ENCODE results near the gene PRIM1. TPM values are rescaled to one million over a fixed set of nuclear protein-coding genes. Genes with fewer than 3 reads are reported as not detected.

PRIM1 gene
- total and polyA plus RNA-seq, 2 of the 13 experiments (the other 11 are each of a cell fraction or from before 2014, with no cell fraction given) = 30.0 to 47.3 TPM

DNA sequence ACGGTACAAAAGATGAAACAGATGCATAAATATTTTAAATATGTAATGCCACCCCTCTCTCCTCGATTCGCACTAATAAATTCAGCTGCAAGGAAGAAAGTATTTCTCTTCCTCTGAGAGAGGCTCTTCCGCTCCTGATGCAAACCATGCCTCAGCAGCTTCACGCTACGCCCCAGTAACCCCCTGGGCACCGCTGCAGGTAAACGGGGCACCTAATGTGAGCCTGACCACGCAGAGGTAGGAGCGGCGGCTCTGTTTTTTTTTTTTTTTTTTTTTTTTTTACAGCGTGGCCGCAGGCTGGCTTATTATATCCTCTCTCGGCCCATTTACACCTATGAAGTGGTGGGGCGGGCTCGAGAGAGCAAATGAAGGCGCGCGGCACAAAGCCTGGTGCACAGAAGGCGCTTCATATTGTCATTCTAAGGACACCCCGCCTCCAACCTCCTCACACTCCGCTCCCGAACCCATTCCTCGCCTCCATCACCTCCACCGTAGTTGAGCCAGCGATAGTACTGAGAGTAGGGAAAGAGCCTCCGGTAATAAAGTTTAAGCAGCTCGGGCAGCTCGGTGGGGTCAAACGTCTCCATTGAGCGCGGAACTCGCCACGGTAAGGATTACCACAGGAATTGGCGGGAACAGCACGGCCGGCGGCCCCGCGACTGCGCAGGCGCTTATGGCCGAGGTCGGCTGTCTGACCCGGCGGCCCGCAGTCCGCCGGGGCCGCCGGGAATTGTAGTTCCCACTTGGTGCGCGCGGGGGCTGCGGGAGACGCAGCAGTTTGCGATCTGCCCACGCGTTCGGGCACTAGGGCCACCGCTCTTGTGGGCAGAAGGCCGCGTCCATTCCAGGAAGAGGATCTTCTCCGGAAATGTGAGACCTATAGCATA lies at the start of gene PRIM1 (continued):
- TF ChIP-seq JARID2 (CRISPR knock-in tag; IDR thresholded peaks at IDR 0.05; ENCODE audit: insufficient replicate concordance) (peak; percentile 50), ZNF776 (CRISPR knock-in tag; IDR thresholded peaks at IDR 0.05) (no peak; the same call in 1 of the 2 replicates), ZNF629 (CRISPR knock-in tag; conservative IDR thresholded peaks at IDR 0.05) (no peak), MAFG (CRISPR knock-in tag; IDR thresholded peaks at IDR 0.05) (no peak), SMAD9 (CRISPR knock-in tag; IDR thresholded peaks at IDR 0.05) (no peak), MAFF (IDR thresholded peaks at IDR 0.05; ENCODE audit: low read depth, low read length) (no peak), ZZZ3 (CRISPR knock-in tag; IDR thresholded peaks at IDR 0.05; ENCODE audit: borderline replicate concordance) (no peak), ZNF235 (CRISPR knock-in tag; IDR thresholded peaks at IDR 0.05; ENCODE audit: borderline replicate concordance) (no peak), ZBTB21 (CRISPR knock-in tag; IDR thresholded peaks at IDR 0.05) (no peak), PPARG (CRISPR knock-in tag; conservative IDR thresholded peaks at IDR 0.05) (no peak), ZNF136 (CRISPR knock-in tag; IDR thresholded peaks at IDR 0.05; ENCODE audit: low read depth) (no peak), ZNF792 (CRISPR knock-in tag; IDR thresholded peaks at IDR 0.05) (0 out of 2 replicates have a peak, but pooled peaks have one; percentile 27)
- TF ChIP-seq, protein P1, sequence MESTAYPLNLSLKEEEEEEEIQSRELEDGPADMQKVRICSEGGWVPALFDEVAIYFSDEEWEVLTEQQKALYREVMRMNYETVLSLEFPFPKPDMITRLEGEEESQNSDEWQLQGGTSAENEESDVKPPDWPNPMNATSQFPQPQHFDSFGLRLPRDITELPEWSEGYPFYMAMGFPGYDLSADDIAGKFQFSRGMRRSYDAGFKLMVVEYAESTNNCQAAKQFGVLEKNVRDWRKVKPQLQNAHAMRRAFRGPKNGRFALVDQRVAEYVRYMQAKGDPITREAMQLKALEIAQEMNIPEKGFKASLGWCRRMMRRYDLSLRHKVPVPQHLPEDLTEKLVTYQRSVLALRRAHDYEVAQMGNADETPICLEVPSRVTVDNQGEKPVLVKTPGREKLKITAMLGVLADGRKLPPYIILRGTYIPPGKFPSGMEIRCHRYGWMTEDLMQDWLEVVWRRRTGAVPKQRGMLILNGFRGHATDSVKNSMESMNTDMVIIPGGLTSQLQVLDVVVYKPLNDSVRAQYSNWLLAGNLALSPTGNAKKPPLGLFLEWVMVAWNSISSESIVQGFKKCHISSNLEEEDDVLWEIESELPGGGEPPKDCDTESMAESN (CRISPR knock-in tag; conservative IDR thresholded peaks at IDR 0.05) = peak; percentile 69; the same call in 1 of the 2 replicates
- TF ChIP-seq, protein P2, sequence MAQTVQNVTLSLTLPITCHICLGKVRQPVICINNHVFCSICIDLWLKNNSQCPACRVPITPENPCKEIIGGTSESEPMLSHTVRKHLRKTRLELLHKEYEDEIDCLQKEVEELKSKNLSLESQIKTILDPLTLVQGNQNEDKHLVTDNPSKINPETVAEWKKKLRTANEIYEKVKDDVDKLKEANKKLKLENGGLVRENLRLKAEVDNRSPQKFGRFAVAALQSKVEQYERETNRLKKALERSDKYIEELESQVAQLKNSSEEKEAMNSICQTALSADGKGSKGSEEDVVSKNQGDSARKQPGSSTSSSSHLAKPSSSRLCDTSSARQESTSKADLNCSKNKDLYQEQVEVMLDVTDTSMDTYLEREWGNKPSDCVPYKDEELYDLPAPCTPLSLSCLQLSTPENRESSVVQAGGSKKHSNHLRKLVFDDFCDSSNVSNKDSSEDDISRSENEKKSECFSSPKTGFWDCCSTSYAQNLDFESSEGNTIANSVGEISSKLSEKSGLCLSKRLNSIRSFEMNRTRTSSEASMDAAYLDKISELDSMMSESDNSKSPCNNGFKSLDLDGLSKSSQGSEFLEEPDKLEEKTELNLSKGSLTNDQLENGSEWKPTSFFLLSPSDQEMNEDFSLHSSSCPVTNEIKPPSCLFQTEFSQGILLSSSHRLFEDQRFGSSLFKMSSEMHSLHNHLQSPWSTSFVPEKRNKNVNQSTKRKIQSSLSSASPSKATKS (CRISPR knock-in tag; IDR thresholded peaks at IDR 0.05) = peak; percentile 92; the same call in 1 of the 2 replicates
- TF ChIP-seq, protein P3, sequence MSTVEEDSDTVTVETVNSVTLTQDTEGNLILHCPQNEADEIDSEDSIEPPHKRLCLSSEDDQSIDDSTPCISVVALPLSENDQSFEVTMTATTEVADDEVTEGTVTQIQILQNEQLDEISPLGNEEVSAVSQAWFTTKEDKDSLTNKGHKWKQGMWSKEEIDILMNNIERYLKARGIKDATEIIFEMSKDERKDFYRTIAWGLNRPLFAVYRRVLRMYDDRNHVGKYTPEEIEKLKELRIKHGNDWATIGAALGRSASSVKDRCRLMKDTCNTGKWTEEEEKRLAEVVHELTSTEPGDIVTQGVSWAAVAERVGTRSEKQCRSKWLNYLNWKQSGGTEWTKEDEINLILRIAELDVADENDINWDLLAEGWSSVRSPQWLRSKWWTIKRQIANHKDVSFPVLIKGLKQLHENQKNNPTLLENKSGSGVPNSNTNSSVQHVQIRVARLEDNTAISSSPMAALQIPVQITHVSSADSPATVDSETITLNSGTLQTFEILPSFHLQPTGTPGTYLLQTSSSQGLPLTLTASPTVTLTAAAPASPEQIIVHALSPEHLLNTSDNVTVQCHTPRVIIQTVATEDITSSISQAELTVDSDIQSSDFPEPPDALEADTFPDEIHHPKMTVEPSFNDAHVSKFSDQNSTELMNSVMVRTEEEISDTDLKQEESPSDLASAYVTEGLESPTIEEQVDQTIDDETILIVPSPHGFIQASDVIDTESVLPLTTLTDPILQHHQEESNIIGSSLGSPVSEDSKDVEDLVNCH (CRISPR knock-in tag; IDR thresholded peaks at IDR 0.05) = no peak
- TF ChIP-seq, protein P4, sequence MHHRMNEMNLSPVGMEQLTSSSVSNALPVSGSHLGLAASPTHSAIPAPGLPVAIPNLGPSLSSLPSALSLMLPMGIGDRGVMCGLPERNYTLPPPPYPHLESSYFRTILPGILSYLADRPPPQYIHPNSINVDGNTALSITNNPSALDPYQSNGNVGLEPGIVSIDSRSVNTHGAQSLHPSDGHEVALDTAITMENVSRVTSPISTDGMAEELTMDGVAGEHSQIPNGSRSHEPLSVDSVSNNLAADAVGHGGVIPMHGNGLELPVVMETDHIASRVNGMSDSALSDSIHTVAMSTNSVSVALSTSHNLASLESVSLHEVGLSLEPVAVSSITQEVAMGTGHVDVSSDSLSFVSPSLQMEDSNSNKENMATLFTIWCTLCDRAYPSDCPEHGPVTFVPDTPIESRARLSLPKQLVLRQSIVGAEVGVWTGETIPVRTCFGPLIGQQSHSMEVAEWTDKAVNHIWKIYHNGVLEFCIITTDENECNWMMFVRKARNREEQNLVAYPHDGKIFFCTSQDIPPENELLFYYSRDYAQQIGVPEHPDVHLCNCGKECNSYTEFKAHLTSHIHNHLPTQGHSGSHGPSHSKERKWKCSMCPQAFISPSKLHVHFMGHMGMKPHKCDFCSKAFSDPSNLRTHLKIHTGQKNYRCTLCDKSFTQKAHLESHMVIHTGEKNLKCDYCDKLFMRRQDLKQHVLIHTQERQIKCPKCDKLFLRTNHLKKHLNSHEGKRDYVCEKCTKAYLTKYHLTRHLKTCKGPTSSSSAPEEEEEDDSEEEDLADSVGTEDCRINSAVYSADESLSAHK (CRISPR knock-in tag; IDR thresholded peaks at IDR 0.05; ENCODE audit: borderline replicate concordance) = no peak
- TF ChIP-seq, protein P5, sequence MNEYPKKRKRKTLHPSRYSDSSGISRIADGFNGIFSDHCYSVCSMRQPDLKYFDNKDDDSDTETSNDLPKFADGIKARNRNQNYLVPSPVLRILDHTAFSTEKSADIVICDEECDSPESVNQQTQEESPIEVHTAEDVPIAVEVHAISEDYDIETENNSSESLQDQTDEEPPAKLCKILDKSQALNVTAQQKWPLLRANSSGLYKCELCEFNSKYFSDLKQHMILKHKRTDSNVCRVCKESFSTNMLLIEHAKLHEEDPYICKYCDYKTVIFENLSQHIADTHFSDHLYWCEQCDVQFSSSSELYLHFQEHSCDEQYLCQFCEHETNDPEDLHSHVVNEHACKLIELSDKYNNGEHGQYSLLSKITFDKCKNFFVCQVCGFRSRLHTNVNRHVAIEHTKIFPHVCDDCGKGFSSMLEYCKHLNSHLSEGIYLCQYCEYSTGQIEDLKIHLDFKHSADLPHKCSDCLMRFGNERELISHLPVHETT (CRISPR knock-in tag; conservative IDR thresholded peaks at IDR 0.05) = no peak
